ENCODE results near the gene CDC42EP5. TPM values are rescaled to one million over a fixed set of nuclear protein-coding genes. Genes with fewer than 3 reads are reported as not detected.
"Not testable (repeated sequence)": the region's sequence is repeated elsewhere in the genome, so short reads cannot be mapped to it uniquely, and the experiment has no call there.

Gene CDC42EP5
- 28.6 TPM for polyA plus RNA-seq (2013, experiment 1 of 2)
- 22.6 TPM for polyA plus RNA-seq (2013, experiment 2 of 2)

GRCh38 chr19:54473071-54473891, at the start of gene CDC42EP5:
TSS of gene CDC42EP5 (minus strand) at chr19:54473296. CDS start at chr19:54465547, 7,749 bp downstream.
- H3K4me1 ChIP-seq (ENCODE audit: control insufficient read depth, insufficient read depth, low read length, poor library complexity, severe bottlenecking) = peaks cover 8% of the 10 kb centered on the region
- H3K36me3 ChIP-seq (ENCODE audit: control insufficient read depth, insufficient read depth, low read length) = no peaks in the 10 kb centered on the region
- peak within 1 kb of the TSS; percentile 86 for H3K27ac ChIP-seq (ENCODE audit: low read depth, low read length, severe bottlenecking)
- H3K9me3 ChIP-seq (ENCODE audit: control insufficient read depth, low read length) = no peaks in the 10 kb centered on the region
- peak within 1 kb of the TSS; percentile 24 for H3K4me3 ChIP-seq (ENCODE audit: extremely low read depth, insufficient read depth, low read length, poor library complexity, severe bottlenecking)
- WGBS, 2 experiments (ENCODE audit: insufficient coverage in 2 of 2) = 35 to 49% methylated on average over 8 to 10 of the region's 14 CpGs

GRCh38 chr19:54521860-54522513, 48.9 kb upstream of the CDC42EP5 start:
- peaks cover 54% of the 10 kb centered on the region for H3K9me3 ChIP-seq (ENCODE audit: control insufficient read depth, low read length)
- no peaks in the 10 kb centered on the region for H3K36me3 ChIP-seq (ENCODE audit: control insufficient read depth, insufficient read depth, low read length)
- H3K4me3 ChIP-seq (ENCODE audit: extremely low read depth, insufficient read depth, low read length, poor library complexity, severe bottlenecking) = no peak overlapping the region
- H3K27ac ChIP-seq (ENCODE audit: low read depth, low read length, severe bottlenecking) = no peak overlapping the region
- 74 to 89% methylated on average over 3 to 4 of the region's 6 CpGs for WGBS, 2 experiments (ENCODE audit: insufficient coverage in 2 of 2)
- no peaks in the 10 kb centered on the region for H3K4me1 ChIP-seq (ENCODE audit: control insufficient read depth, insufficient read depth, low read length, poor library complexity, severe bottlenecking)

- Histone ChIP-seq H3K27ac (ENCODE audit: low read depth, low read length, severe bottlenecking) (no peak overlapping the region), H3K4me3 (ENCODE audit: extremely low read depth, insufficient read depth, low read length, poor library complexity, severe bottlenecking) (no peak overlapping the region), H3K9me3 (ENCODE audit: control insufficient read depth, low read length) (peaks cover 56% of the 10 kb centered on the region), H3K36me3 (ENCODE audit: control insufficient read depth, insufficient read depth, low read length) (no peaks in the 10 kb centered on the region), H3K4me1 (ENCODE audit: control insufficient read depth, insufficient read depth, low read length, poor library complexity, severe bottlenecking) (no peaks in the 10 kb centered on the region)
- 66 to 68% methylated on average over 11 of the region's 18 CpGs for whole genome bisulfite sequencing, 2 experiments (ENCODE audit: insufficient coverage in 2 of 2)
Measured at GRCh38 chr19:54521022-54521859, 48.1 kb upstream of the CDC42EP5 start.

- Histone ChIP-seq H3K9me3 (ENCODE audit: control insufficient read depth, low read length) (peaks cover 57% of the 10 kb centered on the region), H3K27ac (ENCODE audit: low read depth, low read length, severe bottlenecking) (no peak overlapping the region), H3K4me3 (ENCODE audit: extremely low read depth, insufficient read depth, low read length, poor library complexity, severe bottlenecking) (no peak overlapping the region), H3K36me3 (ENCODE audit: control insufficient read depth, insufficient read depth, low read length) (no peaks in the 10 kb centered on the region), H3K4me1 (ENCODE audit: control insufficient read depth, insufficient read depth, low read length, poor library complexity, severe bottlenecking) (no peaks in the 10 kb centered on the region)
- 83% methylated on average over 1 to 4 of the region's 5 CpGs for WGBS, 2 experiments (ENCODE audit: insufficient coverage in 2 of 2)
Measured at GRCh38 chr19:54518844-54519243, 45.7 kb upstream of the CDC42EP5 start.

- no peaks in the 10 kb centered on the region for H3K36me3 ChIP-seq (ENCODE audit: control insufficient read depth, insufficient read depth, low read length)
- peaks cover 52% of the 10 kb centered on the region for H3K9me3 ChIP-seq (ENCODE audit: control insufficient read depth, low read length)
- WGBS, 2 experiments (ENCODE audit: insufficient coverage in 2 of 2) = 4 to 31% methylated on average over 3 of the region's 4 CpGs
- no peak overlapping the region for H3K27ac ChIP-seq (ENCODE audit: low read depth, low read length, severe bottlenecking)
- H3K4me3 ChIP-seq (ENCODE audit: extremely low read depth, insufficient read depth, low read length, poor library complexity, severe bottlenecking) = no peak overlapping the region
- H3K4me1 ChIP-seq (ENCODE audit: control insufficient read depth, insufficient read depth, low read length, poor library complexity, severe bottlenecking) = no peaks in the 10 kb centered on the region
Measured at GRCh38 chr19:54517483-54517882, 44.4 kb upstream of the CDC42EP5 start.

GRCh38 chr19:54515156-54515555, 42.1 kb upstream of the CDC42EP5 start:
- Histone ChIP-seq H3K27ac (ENCODE audit: low read depth, low read length, severe bottlenecking) (no peak overlapping the region), H3K9me3 (ENCODE audit: control insufficient read depth, low read length) (peaks cover 44% of the 10 kb centered on the region), H3K4me3 (ENCODE audit: extremely low read depth, insufficient read depth, low read length, poor library complexity, severe bottlenecking) (no peak overlapping the region), H3K4me1 (ENCODE audit: control insufficient read depth, insufficient read depth, low read length, poor library complexity, severe bottlenecking) (no peaks in the 10 kb centered on the region), H3K36me3 (ENCODE audit: control insufficient read depth, insufficient read depth, low read length) (no peaks in the 10 kb centered on the region)
- 30 to 37% methylated on average over 3 of the region's 3 CpGs for WGBS, 2 experiments (ENCODE audit: insufficient coverage in 2 of 2)

GRCh38 chr19:54509200-54509940, 36.3 kb upstream of the CDC42EP5 start:
- not testable (repeated sequence) for H3K36me3 ChIP-seq (ENCODE audit: control insufficient read depth, insufficient read depth, low read length); H3K4me1 ChIP-seq (ENCODE audit: control insufficient read depth, insufficient read depth, low read length, poor library complexity, severe bottlenecking); H3K27ac ChIP-seq (ENCODE audit: low read depth, low read length, severe bottlenecking); H3K4me3 ChIP-seq (ENCODE audit: extremely low read depth, insufficient read depth, low read length, poor library complexity, severe bottlenecking)
- H3K9me3 ChIP-seq (ENCODE audit: control insufficient read depth, low read length) = peaks cover 27% of the 10 kb centered on the region
- no CpG with 5 or more reads among the region's 21 CpGs for WGBS, 2 experiments (ENCODE audit: insufficient coverage in 2 of 2)

GRCh38 chr19:54508487-54508886, 35.4 kb upstream of the CDC42EP5 start:
- not testable (repeated sequence) for H3K4me3 ChIP-seq (ENCODE audit: extremely low read depth, insufficient read depth, low read length, poor library complexity, severe bottlenecking); H3K36me3 ChIP-seq (ENCODE audit: control insufficient read depth, insufficient read depth, low read length); H3K27ac ChIP-seq (ENCODE audit: low read depth, low read length, severe bottlenecking); H3K4me1 ChIP-seq (ENCODE audit: control insufficient read depth, insufficient read depth, low read length, poor library complexity, severe bottlenecking)
- WGBS, 2 experiments (ENCODE audit: insufficient coverage in 2 of 2) = 67 to 100% methylated on average over 1 of the region's 3 CpGs
- H3K9me3 ChIP-seq (ENCODE audit: control insufficient read depth, low read length) = peaks cover 27% of the 10 kb centered on the region

GRCh38 chr19:54507824-54508223, 34.7 kb upstream of the CDC42EP5 start:
- 63 to 80% methylated on average over 8 to 12 of the region's 12 CpGs for WGBS, 2 experiments (ENCODE audit: insufficient coverage in 2 of 2)
- no peaks in the 10 kb centered on the region for H3K4me1 ChIP-seq (ENCODE audit: control insufficient read depth, insufficient read depth, low read length, poor library complexity, severe bottlenecking)
- H3K4me3 ChIP-seq (ENCODE audit: extremely low read depth, insufficient read depth, low read length, poor library complexity, severe bottlenecking) = no peak overlapping the region
- no peak overlapping the region for H3K27ac ChIP-seq (ENCODE audit: low read depth, low read length, severe bottlenecking)
- H3K9me3 ChIP-seq (ENCODE audit: control insufficient read depth, low read length) = peaks cover 27% of the 10 kb centered on the region
- H3K36me3 ChIP-seq (ENCODE audit: control insufficient read depth, insufficient read depth, low read length) = no peaks in the 10 kb centered on the region

All from mesodermal cell (in vitro differentiated cells).